ENCODE results near the gene GPR4. TPM values are rescaled to one million over a fixed set of nuclear protein-coding genes. Genes with fewer than 3 reads are reported as not detected.

GPR4 gene
- polyA plus RNA-seq, 12 donors: 2.3 to 8.4 (median 2.8) TPM; not detected in 1

DNA sequence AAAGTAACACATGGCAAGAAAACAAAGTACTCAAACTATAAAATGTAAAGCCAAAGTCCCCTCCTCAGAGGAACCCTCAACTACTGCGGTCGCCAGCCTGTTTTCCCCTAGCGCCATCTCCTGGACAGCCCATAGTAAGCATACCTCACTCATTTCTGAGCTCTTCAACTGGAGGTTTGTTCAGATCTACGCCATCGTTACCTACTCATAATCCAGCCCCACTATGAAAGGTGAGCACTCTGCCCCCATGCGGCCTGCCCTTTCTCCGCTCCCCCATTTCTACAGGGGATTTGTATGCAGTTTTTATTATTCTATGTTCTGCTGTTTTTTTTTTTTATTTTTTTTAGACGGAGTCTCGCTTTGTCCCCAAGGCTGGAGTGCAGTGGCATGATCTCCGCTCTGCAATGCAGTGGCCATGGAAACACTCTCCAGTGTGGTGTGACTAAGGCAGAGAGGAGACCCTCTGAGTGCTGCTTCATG is 43.6 kb downstream of the GPR4 start:
- peak; percentile 14 for DNase-seq

- no peak for DNase-seq
These were observed 45.2 kb downstream of the GPR4 start for GRCh38 chr19:45556835-45557234.

DNA sequence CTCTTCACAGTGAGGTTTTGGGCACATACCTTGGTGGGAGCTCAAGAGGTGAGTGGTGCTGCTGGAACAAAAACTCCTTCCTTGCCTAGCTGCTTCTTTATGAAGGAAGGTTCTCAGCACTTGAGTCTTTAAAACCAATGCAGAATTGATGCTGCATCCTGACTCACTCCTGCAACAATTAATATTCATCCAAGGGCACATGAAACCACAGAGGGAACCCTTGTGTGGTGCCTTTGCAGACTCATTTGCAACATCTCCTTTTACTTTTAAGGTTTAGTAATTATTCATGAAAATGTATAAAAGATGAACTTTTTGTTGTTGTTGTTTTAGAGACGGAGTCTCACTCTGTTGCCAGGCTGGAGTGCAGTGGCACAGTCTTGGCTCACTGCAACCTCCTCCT is 47.5 kb downstream of the GPR4 start:
- no peak for DNase-seq

- no peak for DNase-seq
These were observed 48.5 kb downstream of the GPR4 start for GRCh38 chr19:45553464-45553863.

DNA sequence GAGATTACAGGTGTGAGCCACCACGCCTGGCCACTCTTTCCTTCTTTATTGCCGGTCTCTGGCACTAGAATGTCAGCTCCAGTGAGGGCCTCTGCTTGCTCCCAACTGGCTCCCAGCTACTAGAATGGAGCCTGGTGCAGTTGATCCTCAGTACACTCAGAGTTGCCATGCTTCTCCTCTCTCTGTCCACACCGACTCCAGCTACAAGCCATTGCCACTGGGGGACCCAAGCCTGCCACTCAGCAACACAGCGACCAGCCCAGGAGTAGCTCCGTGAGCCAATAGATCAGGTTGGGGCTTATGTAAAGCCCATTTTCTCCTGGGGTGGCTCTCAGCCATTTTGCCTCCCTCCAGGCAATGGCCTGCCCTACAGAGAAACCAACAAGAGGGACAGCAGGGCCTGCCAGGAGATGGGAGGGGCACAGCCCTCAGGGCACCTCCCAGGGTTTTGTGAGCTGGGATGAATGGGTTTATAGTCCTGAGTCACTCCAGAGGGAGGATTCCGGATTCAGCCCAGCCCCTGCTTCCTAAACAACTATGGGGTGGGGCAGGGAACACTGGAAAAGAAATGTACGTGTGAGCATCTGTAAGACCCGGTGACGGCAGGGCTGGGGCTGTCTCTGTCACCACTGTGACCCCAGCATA is 53.9 kb downstream of the GPR4 start:
- no peak for DNase-seq

DNA sequence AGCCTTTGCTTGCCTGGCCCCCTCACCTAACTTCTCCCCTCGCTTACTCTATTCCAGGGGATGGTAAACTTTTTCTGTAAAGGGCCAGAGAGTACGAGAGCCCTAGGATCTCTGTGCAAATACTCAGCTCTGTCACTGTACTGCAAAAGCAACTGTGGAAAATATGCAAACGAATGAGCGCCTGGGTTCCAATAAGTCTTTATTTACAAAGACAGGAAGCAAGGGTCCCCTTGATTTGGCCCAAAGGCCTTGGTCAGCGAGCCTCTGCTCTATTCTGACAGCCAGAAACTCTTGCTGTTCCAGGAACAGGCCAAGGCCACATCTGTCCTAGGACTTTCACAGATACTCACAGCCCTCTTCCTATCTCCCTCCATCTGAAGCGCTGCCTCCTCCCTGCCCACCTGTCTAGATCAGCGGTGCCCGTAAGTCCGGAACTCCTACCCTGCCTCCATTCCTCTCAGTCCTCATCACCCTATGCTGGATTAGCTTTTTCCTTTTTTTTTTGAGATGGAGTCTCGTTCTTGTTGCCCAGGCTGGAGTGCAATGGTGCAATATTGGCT is 54.7 kb downstream of the GPR4 start:
- DNase-seq: no peak

DNA sequence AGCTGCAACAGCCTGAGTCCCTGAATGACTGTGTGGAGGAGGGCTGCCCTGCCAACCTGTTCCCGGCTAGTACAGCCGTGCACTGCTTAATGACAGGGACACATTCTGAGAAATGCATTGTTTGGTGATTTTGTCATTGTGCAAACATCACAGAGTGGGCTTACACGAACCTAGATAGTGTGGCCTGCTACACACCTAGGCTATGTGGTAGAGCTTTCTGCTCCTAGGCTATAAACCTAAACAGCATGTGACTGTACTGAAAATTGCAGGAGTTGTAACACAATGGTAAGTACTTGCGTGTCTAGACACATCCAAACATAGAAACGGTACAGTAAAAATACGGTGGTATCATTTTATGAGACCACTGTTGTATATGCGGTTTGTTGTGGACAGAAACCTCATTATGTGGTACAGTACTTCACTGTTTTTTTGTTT is 59.8 kb downstream of the GPR4 start:
- DNase-seq: no peak

Other genes starting within 250 kb of the GPR4 start
- 10 to 100 TPM in 11 of 12 donors, not detected in 1; 12.1 to 30.6 (median 15.7) TPM for gene ERCC2, start 231.6 kb downstream of the GPR4 start, polyA plus RNA-seq (ENCODE audit: insufficient read length in 12 of 12)
- 10 to 100 TPM in 3 of 12 donors, 1 to 10 TPM in 8, not detected in 1; 2.4 to 48.5 (median 4.8) TPM for gene PPP1R13L, start 197.1 kb downstream of the GPR4 start, polyA plus RNA-seq (ENCODE audit: insufficient read length in 12 of 12)
- 10 to 100 TPM in 1 of 12 donors, 1 to 10 TPM in 10, not detected in 1; 2.9 to 22.4 (median 3.8) TPM for gene POLR1G, start 195.6 kb downstream of the GPR4 start, polyA plus RNA-seq (ENCODE audit: insufficient read length in 12 of 12)
- gene ERCC1, start 178.3 kb downstream of the GPR4 start, polyA plus RNA-seq (ENCODE audit: insufficient read length in 12 of 12): 100 to 1,000 TPM in 1 of 12 donors, 10 to 100 TPM in 10, not detected in 1; 79.9 to 113 (median 92.3) TPM
- 100 to 1,000 TPM in 4 of 12 donors, 10 to 100 TPM in 8; 21.4 to 403 (median 87.6) TPM for gene FOSB, start 134.2 kb downstream of the GPR4 start, polyA plus RNA-seq (ENCODE audit: insufficient read length in 12 of 12)
- gene RTN2, start 105.2 kb downstream of the GPR4 start, polyA plus RNA-seq (ENCODE audit: insufficient read length in 12 of 12): 100 to 1,000 TPM in 8 of 12 donors, 10 to 100 TPM in 3, not detected in 1; 96.1 to 172 (median 118) TPM
- gene PPM1N, start 103.8 kb downstream of the GPR4 start, polyA plus RNA-seq (ENCODE audit: insufficient read length in 12 of 12): 1 to 10 TPM in 3 of 12 donors, under 1 TPM in 6, not detected in 3; 0.34 to 1.8 (median 0.82) TPM
- 10 to 100 TPM in 11 of 12 donors, not detected in 1; 42.2 to 71.3 (median 52.1) TPM for gene VASP, start 94.7 kb downstream of the GPR4 start, polyA plus RNA-seq (ENCODE audit: insufficient read length in 12 of 12)
- 1 to 10 TPM in 11 of 12 donors, not detected in 1; 6.0 to 9.8 (median 7.1) TPM for gene OPA3, start 17.4 kb downstream of the GPR4 start, polyA plus RNA-seq (ENCODE audit: insufficient read length in 12 of 12)
- gene EML2, start 37.2 kb upstream of the GPR4 start, polyA plus RNA-seq (ENCODE audit: insufficient read length in 12 of 12): 10 to 100 TPM in 5 of 12 donors, 1 to 10 TPM in 5, not detected in 2; 6.0 to 24.8 (median 9.9) TPM
- gene GIPR, start 66.0 kb upstream of the GPR4 start, polyA plus RNA-seq (ENCODE audit: insufficient read length in 12 of 12): 1 to 10 TPM in 2 of 12 donors, under 1 TPM in 6, not detected in 4; 0.17 to 1.4 (median 0.42) TPM
- 100 to 1,000 TPM in 11 of 12 donors, not detected in 1; 157 to 300 (median 239) TPM for gene SNRPD2, start 89.7 kb upstream of the GPR4 start, polyA plus RNA-seq (ENCODE audit: insufficient read length in 12 of 12)
- gene QPCTL, start 90.5 kb upstream of the GPR4 start, polyA plus RNA-seq (ENCODE audit: insufficient read length in 12 of 12): 1 to 10 TPM in 10 of 12 donors, not detected in 2; 2.6 to 5.9 (median 4.0) TPM
- 10 to 100 TPM in 8 of 12 donors, 1 to 10 TPM in 3, not detected in 1; 8.3 to 31.5 (median 13.2) TPM for gene FBXO46, start 128.7 kb upstream of the GPR4 start, polyA plus RNA-seq (ENCODE audit: insufficient read length in 12 of 12)
- gene MEIOSIN, start 131.2 kb upstream of the GPR4 start, polyA plus RNA-seq (ENCODE audit: insufficient read length in 12 of 12): not detected
- 10 to 100 TPM in 11 of 12 donors, not detected in 1; 10.5 to 46.5 (median 15.5) TPM for gene SIX5, start 167.0 kb upstream of the GPR4 start, polyA plus RNA-seq (ENCODE audit: insufficient read length in 12 of 12)
- gene DMPK, start 180.3 kb upstream of the GPR4 start, polyA plus RNA-seq (ENCODE audit: insufficient read length in 12 of 12): 100 to 1,000 TPM in 11 of 12 donors, not detected in 1; 161 to 353 (median 263) TPM
- gene DMWD, start 190.6 kb upstream of the GPR4 start, polyA plus RNA-seq (ENCODE audit: insufficient read length in 12 of 12): 100 to 1,000 TPM in 1 of 12 donors, 10 to 100 TPM in 11; 28.6 to 389 (median 43.8) TPM
- gene RSPH6A, start 213.1 kb upstream of the GPR4 start, polyA plus RNA-seq (ENCODE audit: insufficient read length in 12 of 12): not detected

Data from muscle of arm (tissue), 12 donors.